GM12874 (cell line): ENCODE data around the gene RNF227.

ENCODE experiments used
- CTCF ChIP-seq: IDR thresholded peaks from 2 replicates; pipeline ENCODE4 v1.5.1; 2011; ENCODE audit warnings: low read depth, mild to moderate bottlenecking, control low read depth, low read length, moderate library complexity; ENCODE audit not compliant: insufficient read depth

Gene RNF227

GRCh38 chr17:7882068-7882467 is 34.0 kb downstream of the RNF227 start:
- TF ChIP-seq CTCF: no peak

GRCh38 chr17:7881276-7882054 is 34.6 kb downstream of the RNF227 start:
- no peak for TF ChIP-seq CTCF

DNA sequence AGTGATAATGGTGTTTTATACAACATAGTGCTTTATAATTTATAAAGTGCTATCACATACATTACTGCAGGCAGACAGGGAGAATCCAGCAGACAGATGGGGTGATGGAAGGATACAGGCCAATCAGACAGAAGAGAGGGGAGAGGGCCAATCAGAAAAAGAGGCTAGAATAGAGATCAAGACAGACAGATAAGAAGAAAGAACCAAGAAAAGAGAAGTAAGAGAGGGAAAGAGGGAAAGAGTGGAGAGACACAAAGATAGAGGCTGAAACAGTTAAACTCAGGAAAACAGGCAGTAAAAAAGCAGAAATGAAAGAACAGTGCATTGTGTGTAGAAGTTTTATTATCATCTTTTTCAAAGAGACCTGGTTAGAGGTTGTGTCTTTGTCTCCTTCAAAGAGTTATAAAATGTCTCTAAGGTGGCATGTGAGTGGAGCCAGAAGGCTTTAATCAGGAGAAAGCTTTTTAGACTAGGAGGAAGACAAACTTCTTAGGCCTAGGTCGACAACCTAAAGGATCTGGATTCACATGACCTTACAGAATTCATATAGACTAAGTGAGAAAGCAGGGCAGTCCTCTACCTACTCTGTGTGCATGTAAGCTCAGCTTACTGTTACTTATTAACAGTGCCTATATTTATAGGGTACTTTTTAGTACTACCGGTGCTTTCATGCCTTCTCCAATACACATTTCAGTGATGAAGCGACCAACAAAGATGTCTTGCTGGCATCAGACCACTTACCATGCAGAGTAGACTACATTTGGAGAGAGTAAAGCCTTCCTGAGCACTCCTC is 35.8 kb downstream of the RNF227 start:
- no peak for TF ChIP-seq CTCF

- TF ChIP-seq CTCF: no peak
These were observed 37.9 kb downstream of the RNF227 start for GRCh38 chr17:7878234-7878633.

DNA sequence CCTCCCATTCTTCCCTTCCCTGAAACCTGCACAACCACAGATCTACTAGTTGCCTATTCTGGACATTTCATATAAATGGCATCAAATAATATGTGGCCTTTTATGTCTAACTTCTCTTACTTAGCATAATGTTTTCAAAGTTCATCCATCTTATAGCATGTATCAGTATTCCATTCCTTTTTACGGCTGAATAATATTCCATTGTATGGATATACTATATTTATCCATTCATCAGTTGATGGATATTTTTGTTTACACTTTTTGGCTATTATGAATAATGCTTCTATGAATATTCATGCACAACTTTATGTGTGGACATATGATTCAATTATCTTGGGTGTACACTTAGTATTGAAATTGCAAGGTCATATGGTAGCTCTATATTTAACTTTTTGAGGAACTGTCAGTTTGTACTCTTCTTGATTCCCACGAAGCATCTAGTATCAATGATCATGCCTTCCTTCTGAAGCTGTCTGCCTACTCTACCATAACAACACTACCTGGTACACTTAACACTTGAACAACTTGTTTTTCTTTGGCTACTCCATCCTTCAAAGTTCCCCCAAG is 40.2 kb downstream of the RNF227 start:
- TF ChIP-seq CTCF: no peak

- TF ChIP-seq CTCF: no peak
These were observed 43.0 kb downstream of the RNF227 start for GRCh38 chr17:7873051-7873450.

- TF ChIP-seq CTCF: no peak
These were observed 48.2 kb downstream of the RNF227 start for GRCh38 chr17:7867881-7868329.
